GM03348 (cell line): ENCODE data around the gene LCN6.
"Not testable (repeated sequence)": the region's sequence is repeated elsewhere in the genome, so short reads cannot be mapped to it uniquely, and the experiment has no call there.

Experiments used
- DNase-seq: peaks from one replicate; pipeline ENCODE4 v3.0.0; 2012; ENCODE audit warnings: low spot score

Gene LCN6

GRCh38 chr9:136784249-136784996, 36.1 kb upstream of the LCN6 start:
- DNase-seq, result no peak

DNA sequence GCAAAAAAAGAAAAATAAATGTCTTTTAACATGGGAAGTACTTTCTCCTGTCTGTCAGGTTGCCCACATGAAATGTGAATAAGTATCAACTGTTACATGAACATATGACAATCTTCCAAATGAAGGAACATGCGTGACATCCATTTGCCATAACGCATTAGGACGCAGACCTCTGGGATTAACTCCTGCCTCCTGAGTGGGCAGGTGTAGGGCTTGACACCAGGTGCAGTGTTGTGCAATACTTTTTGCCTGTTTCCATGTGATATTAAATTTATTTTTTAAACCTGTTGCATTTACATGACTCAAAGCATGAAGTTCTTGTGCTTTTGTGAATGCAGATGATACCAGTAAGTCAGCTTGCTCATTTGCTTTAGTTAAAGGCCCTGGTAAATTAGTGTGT, 34.1 kb upstream of the LCN6 start:
- no peak for DNase-seq

GRCh38 chr9:136779808-136780207, 31.5 kb upstream of the LCN6 start:
- DNase-seq, result no peak

GRCh38 chr9:136777359-136777758, 29.0 kb upstream of the LCN6 start:
- DNase-seq, result no peak

- DNase-seq, result no peak
Observed at GRCh38 chr9:136776947-136777346, 28.6 kb upstream of the LCN6 start.

- DNase-seq, result no peak
Observed at GRCh38 chr9:136775191-136775590, 26.9 kb upstream of the LCN6 start.

- DNase-seq, result no peak
Observed at GRCh38 chr9:136774416-136775045, 26.2 kb upstream of the LCN6 start.

DNA sequence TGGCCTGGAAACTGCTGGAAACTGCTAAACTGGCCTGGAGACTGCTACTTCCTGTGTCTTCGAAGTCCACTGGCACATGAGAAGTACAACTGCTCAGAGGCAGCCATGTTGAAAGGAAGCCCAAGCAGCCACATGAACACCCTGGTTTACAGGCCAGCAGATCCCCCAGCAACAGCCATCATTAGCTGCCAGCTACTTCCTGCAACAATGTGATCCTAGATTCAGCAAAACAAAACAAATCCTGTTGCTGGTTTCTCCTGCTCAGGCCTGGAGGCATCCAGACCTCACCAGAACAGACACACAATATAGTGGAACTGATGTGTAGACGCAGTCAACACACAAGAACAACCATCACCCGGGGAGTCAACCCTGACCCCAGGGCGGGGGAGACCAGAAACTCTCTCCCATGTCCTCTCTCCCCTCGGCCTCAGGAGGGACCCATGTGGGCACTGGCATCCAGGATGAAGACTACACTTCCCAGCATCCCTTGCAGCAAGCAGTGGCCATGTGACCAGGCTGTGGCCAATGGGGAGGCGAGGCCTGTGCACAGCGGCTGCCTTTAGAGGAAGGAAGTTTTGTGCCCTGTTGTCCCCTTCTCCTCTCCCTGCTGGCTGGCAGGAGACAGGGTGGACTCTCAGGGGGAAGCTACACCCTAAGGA, 25.2 kb upstream of the LCN6 start:
- no peak for DNase-seq

- DNase-seq, result no peak
Observed at GRCh38 chr9:136771907-136772415, 23.6 kb upstream of the LCN6 start.

- peak; percentile 72 for DNase-seq
Observed at GRCh38 chr9:136769710-136770191, 21.4 kb upstream of the LCN6 start.

- DNase-seq, result not testable (repeated sequence)
Observed at GRCh38 chr9:136766410-136767120, 18.2 kb upstream of the LCN6 start.

DNA sequence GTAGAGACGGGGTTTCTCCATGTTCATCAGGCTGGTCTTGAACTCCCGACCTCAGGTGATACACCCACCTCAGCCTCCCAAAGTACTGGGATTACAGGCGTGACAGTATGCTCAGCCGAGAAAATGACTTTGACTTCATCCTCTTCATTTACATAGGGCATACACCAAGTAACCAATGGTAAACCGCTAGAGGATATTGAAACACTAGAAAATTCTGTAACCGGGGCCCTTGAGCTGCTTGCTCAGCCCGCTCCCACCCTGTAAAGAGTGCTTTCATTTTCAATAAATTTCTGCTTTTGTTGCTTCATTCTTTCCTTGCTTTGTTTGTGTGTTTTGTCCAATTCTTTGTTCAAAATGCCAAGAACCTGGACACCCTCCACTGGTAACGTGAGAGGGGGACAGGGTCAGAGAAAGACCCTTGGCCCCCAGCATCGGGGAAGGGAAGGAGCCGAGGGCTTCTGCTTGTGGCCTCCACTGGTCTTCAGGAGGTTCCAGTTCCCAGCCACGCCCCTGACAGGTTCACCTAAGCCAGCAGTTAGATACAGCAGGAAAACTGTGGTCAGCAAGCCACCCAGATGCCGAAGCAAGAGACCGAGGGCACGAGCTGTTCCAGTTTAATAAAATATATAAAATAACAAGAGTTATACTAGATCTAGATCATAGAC, 17.6 kb upstream of the LCN6 start:
- not testable (repeated sequence) for DNase-seq

DNA sequence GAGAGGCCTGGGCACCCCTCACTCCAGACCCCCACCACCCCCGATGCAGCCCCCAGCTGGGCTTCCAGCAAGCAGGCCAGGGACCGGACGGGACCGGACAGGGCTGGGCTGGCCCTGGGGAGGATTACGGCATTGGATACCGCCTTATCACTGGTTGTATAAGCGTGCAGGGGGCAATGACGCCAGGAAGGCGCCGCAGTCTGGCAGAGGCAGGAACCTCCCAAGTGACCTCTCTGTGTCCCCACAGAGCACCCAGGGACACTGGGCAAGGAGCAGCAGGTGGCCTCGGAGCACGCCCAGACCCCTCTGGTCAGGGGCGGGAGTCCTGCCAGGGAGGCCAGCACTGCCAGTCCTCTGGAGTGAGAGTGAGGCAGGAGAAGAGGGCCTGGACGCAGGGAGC, 16.7 kb upstream of the LCN6 start:
- no peak for DNase-seq

- no peak for DNase-seq
Observed at GRCh38 chr9:136764301-136764891, 16.1 kb upstream of the LCN6 start, which contains the start of gene LCN15. TSS of gene LCN15 (minus strand) at chr9:136764518. CDS start at chr9:136764488, 30 bp downstream.

DNA sequence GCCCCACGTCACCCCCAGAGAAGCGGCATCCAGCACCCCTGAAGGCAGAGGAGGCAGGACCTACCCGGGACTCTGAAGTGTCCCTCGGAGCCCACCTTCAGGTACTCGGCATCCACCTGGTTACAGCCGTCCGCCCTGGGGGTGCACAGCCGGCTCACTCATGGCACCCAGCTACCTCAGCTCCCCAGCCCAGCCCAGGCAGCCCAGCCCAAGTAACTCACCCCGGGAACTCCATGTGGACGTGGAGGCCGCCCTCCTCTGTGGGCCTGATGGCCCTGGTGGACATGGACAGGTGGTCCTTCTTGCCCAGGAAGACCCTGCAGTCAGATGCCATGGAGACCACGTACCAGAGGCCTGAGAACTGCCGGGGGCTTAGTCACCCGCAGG, 15.3 kb upstream of the LCN6 start:
- no peak for DNase-seq

DNA sequence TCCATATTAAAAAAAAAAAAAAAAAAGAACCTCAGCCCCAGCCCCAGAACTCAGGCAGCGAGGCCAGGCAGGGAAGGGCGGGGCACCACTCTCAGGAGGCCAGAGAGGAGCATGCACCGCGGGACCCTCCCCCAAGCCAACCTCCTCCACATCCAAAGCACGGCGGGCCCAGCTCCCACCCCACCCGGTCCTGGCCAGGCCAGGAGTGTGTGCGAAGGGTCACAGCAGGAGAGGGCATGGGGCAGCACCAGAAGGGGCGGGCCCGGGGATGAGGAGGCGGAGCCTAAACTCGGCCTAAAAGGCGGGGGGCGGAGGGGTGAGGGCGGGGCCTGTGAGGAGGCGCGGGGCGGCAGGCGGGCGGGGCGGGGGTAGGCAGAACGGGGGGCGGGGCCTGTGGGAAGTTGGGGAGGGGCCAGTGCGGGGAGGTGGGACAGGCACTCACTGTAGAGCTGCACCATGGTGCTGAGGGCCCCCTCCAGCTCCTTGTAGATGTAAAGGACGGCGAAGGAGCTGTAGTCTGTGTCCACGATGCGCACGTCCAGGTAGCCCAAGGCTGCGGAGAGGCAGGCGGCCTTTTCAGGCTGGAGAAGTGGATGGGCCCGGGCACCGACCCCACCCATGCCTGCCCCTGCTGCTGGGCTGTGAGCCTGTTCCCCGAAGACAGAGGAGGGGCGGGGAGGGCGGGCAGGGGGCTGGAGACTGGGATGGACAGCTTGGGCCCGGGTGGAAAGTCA, 14.8 kb upstream of the LCN6 start:
- peak; percentile 47 for DNase-seq

DNA sequence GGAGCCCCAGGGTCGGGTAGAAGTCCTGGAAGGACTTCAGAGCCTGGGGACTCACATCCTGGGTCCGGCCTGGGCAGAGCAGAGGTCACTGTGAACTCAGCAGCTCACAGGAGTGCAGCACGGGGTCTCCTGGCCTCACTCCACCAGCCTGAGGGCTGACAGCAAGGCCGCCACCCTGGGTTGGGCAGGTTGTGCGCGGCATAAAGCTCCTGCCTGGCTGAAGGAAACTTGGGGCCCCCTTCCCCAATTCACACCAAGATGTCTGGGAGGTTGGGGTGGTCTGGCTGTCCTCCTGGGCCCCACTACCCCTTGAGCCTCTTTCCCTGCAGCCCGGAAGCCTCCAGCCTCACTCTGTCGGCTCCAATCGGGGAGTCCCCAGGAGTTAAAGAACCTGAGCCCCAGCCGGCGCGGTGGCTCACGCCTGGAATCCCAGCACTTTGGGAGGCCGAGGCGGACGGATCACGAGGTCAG, 13.9 kb upstream of the LCN6 start:
- no peak for DNase-seq

GRCh38 chr9:136761545-136761981, 13.2 kb upstream of the LCN6 start:
- DNase-seq, result no peak

DNA sequence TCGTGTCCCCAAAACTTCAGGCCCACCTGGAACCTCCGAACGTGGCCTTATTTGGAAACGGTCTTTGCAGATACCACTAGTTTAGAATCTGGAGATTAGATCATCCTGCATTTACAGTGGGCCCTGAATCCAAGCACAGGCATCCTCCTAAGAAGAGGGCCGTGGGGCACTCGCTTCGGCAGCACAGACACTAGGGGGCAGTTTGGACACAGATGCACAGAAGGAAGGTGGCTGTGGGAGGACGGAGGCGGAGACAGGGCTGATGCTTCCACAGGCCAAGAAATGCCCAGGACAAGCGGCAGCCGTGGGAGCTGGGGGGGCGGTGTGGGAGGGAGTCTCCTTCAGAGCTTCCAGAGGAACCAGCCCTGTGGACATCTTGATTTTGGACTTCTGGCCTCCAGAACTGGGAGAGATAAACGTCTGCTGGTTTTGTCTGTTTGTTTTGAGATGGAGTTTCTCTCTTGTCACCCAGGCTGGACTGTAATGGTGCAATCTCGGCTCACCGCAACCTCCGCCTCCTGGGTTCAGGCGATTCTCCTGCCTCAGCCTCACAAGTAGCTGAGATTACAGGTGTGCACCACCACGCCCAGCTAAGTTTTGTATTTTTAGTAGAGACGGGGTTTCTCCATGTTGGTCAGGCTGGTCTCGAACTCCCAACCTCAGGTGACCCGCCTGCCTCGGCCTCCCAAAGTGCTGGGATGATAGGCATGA, 12.7 kb upstream of the LCN6 start:
- DNase-seq, result peak; percentile 83

DNA sequence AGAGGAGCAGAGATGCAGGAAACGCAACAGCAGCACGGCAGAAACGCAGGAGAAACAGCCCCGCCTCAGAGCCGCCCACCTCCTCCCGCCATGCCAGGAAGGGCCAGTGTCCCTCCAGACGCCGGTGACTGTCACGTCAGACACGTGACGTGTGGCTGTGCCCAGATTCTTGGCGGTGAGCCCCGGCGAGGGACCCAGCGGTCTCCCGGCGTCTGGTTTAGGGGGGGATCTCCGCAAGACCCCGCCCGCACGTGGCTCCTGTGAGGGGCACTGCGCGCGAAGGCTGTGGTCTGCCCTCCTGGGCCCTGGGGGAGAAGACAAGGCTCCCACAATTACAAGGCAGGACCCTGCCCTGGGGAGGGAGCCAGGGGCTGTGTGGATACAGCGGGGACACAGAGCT, 12.1 kb upstream of the LCN6 start:
- DNase-seq, result no peak
